Activated T-helper 17 cell treated with anti-CD3 and anti-CD28 coated beads, Interleukin-2, amount 50 U/mL, for 72 hours (primary cell): ENCODE measurements around the gene CSTB. TPM values are rescaled to one million over a fixed set of nuclear protein-coding genes. Genes with fewer than 3 reads are reported as not detected.
A peak's percentile ranks its signal among the peaks of the same experiment; 100 is the strongest.

Experiments
- ATAC-seq: fragments of 150-1000 bp; cut with Tn5 transposase; replicated peaks from 2 replicates; pipeline ENCODE4 v1.10.0; 2021; ENCODE audit warnings: mild to moderate bottlenecking, moderate library complexity
- H3K27ac Mint-ChIP-seq: one replicate; pipeline ENCODE4 v1.8.0; 2022; ENCODE audit warnings: mixed read lengths
- H3K27me3 Mint-ChIP-seq: one replicate; pipeline ENCODE4 v1.8.0; 2022; ENCODE audit warnings: mixed read lengths
- H3K36me3 Mint-ChIP-seq: one replicate; pipeline ENCODE4 v1.8.0; 2022; ENCODE audit warnings: low read depth, mild to moderate bottlenecking, mixed read lengths
- H3K4me1 Mint-ChIP-seq: one replicate; pipeline ENCODE4 v1.8.0; 2022; ENCODE audit warnings: mixed read lengths
- H3K4me3 Mint-ChIP-seq: one replicate; pipeline ENCODE4 v1.8.0; 2022; ENCODE audit warnings: mild to moderate bottlenecking, mixed read lengths
- H3K9me3 Mint-ChIP-seq: one replicate; pipeline ENCODE4 v1.8.0; 2022; ENCODE audit warnings: mixed read lengths
- total RNA-seq, 2 donors: library from RNA; stranded (reverse); gene quantifications; one replicate each; pipeline ENCODE4 v1.2.3, GENCODE V29; 2022

Gene CSTB
- total RNA-seq, 2 donors from 2014 or later: 32.5 to 33.6 TPM

DNA sequence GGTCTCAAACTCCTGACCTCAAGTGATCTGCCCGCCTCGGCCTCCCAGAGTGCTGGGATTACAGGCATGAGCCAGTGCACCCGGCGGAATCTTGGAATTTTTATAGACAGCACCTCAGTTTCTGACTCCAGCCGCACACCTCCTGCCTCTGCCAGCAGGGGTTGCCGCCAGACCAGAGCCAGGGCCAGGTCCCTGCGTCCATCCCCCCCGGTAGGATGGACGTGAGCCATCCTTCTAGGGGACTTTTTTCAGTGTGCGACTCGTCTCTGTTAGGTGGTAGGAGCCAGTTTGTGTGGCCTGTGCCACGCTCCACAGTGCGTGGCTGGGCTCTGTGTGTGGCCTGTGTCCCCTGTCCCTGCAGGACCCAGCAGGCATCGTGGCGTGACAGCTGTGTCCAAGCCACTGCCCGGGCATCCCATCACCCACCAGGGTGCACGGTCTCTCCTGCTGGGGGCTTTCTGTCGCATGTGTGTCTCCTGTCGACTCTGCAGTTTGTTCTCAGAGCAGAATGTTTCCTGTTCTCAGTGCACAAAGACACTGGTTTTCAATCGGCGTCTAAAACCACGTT is 15.6 kb downstream of the CSTB start:
- Mint-ChIP-seq H3K27ac (no peak overlapping the region), H3K4me3 (no peak overlapping the region), H3K27me3 (no peaks in the 10 kb centered on the region), H3K9me3 (no peaks in the 10 kb centered on the region), H3K36me3 (peaks cover 42% of the 10 kb centered on the region), H3K4me1 (no peaks in the 10 kb centered on the region)
- ATAC-seq: no peak

- H3K27ac Mint-ChIP-seq: no peak overlapping the region
- no peak overlapping the region for H3K4me3 Mint-ChIP-seq
Observed at GRCh38 chr21:43759651-43760050, 16.5 kb downstream of the CSTB start.

GRCh38 chr21:43758811-43759210 is 17.3 kb downstream of the CSTB start:
- no peaks in the 10 kb centered on the region for H3K27me3 Mint-ChIP-seq
- H3K36me3 Mint-ChIP-seq: peaks cover 51% of the 10 kb centered on the region
- no peak overlapping the region for H3K4me3 Mint-ChIP-seq
- no peaks in the 10 kb centered on the region for H3K4me1 Mint-ChIP-seq
- no peak for ATAC-seq
- no peaks in the 10 kb centered on the region for H3K9me3 Mint-ChIP-seq
- no peak overlapping the region for H3K27ac Mint-ChIP-seq

More at GRCh38 chr21:43759651-43760050, 16.5 kb downstream of the CSTB start:
- no peaks in the 10 kb centered on the region for H3K4me1 Mint-ChIP-seq
- ATAC-seq: no peak
- peaks cover 45% of the 10 kb centered on the region for H3K36me3 Mint-ChIP-seq
- H3K27me3 Mint-ChIP-seq: no peaks in the 10 kb centered on the region
- H3K9me3 Mint-ChIP-seq: no peaks in the 10 kb centered on the region

DNA sequence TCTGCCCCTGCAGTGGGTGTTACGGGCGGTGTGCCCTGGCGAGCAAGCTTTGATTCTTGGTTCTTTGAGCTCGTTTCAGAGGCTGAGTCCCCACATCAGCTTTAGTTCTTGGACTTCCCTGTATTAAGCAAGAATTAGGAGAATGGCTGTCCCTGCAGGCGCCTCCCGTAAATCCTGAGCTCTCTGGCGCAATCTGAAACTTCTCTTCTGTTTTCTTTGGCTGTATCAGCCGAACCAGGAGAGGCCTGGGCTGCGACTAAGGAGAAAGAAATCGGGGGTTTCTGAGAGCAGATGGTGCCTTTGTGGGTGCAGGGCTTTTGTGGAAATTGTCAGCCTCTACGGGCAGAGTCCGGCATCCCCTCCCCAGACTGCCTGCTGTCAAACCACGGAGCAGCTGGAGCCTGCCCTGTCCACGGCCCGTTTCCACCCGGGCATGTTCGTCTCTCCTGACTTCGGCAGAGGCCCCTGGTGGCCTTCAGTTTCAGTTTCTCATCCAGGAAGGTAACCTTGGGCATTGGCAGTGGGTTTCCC is 17.9 kb downstream of the CSTB start:
- Mint-ChIP-seq H3K4me1 (no peaks in the 10 kb centered on the region), H3K27ac (no peak overlapping the region), H3K27me3 (no peaks in the 10 kb centered on the region), H3K4me3 (no peak overlapping the region), H3K36me3 (peaks cover 56% of the 10 kb centered on the region), H3K9me3 (no peaks in the 10 kb centered on the region)
- ATAC-seq: no peak

DNA sequence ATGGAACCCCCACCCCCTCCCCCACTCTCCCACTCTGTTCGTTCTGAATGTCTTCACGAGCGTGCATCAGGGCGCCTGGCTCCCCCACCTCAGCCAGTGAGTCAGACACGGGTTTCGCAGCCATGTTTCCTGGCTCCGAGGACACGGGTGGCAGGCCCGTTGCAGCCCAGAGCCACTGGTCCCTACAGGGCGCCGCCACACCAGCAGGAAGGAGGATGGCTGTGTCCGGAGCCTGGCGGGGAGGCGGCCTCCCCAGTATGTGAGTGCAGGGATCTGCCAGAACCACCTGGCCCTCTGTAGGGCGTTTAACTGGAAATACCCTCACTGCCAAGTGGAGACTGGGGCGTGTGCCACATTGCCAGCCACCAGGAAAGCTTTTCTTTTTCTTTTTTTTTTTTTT is 18.5 kb downstream of the CSTB start:
- peaks cover 56% of the 10 kb centered on the region for H3K36me3 Mint-ChIP-seq
- H3K4me1 Mint-ChIP-seq: no peaks in the 10 kb centered on the region
- ATAC-seq: no peak
- H3K4me3 Mint-ChIP-seq: no peak overlapping the region
- H3K9me3 Mint-ChIP-seq: no peaks in the 10 kb centered on the region
- H3K27me3 Mint-ChIP-seq: no peaks in the 10 kb centered on the region
- H3K27ac Mint-ChIP-seq: no peak overlapping the region

DNA sequence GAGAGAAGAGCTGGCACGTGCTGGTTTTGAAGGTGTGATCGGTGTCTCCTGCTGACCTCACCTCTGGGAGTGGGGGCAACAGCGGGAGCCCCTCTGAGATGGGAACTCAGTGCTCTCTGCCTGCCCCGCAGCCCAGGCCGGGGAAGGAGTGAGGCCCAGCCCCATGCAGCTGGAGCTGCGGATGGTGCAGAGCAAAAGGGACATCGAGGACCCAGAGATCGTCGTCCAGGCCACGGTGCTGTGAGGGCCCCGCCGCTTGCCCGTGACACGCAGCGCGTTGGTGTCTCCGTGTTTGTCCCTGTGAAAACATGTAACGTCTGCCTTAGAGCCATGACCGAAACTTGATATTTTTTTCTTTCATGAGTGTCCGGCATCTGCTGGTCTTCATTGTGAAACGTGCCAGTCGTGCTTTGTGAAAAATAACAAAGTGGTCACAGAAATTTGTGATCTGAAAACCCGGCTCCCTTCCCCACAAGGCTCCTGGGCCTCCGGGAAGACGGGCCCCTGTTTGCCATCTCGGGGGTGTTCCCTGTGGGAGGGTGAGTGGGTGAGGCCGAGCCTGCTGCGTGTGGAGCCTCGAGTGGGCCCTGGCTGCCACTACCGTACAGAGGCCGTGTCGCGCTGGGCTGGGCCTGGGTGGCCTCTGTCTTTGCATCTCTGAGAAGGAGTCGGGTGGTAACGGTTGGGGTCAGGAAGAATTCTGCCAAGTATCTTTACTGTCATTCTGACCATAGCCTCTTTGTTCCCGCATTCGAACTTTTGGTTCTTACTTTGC is 20.1 kb downstream of the CSTB start:
- Mint-ChIP-seq H3K9me3 (no peaks in the 10 kb centered on the region), H3K27me3 (no peaks in the 10 kb centered on the region), H3K36me3 (peaks cover 53% of the 10 kb centered on the region), H3K4me1 (no peaks in the 10 kb centered on the region), H3K4me3 (no peak overlapping the region), H3K27ac (no peak overlapping the region)
- ATAC-seq: no peak

DNA sequence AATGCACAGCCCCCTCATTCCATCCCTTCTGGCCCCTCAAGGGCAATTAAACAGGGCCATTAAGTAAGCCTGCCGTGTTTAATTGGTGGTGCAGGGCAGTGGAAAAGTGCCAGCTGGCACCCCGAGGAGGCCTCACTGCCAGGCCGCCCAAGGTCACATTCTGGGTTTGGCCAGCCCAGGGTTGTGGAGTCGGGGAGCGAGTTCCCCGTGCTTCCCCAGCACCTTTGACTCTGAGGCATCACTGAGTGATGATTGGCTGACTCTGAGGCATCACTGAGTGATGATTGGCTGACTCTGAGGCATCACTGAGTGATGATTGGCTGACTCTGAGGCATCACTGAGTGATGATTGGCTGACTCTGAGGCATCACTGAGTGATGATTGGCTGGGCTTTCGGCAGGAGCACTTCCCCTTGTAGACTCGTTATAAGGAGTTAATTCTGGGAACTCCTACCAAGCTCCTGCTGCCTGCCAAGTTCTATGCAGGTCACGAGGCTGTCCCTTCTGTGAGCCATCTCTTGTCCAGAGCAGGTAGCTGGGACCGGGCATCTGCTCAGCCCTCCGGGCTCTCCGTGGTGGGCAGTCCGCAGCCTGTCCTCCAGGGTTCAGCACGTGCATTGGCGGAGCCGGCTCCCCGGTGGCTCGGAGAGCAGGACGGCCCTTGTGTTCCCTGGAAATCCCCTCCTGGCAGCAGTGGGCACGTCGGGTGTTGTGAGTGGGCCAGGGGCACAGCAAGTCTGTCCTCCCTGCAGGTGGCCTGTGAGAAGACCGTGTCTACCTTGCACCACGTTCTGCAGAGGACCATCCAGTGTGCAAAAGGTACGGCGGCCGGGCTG is 20.9 kb downstream of the CSTB start:
- H3K27me3 Mint-ChIP-seq: no peaks in the 10 kb centered on the region
- no peaks in the 10 kb centered on the region for H3K9me3 Mint-ChIP-seq
- peaks cover 52% of the 10 kb centered on the region for H3K36me3 Mint-ChIP-seq
- ATAC-seq: peak; percentile 49
- no peaks in the 10 kb centered on the region for H3K4me1 Mint-ChIP-seq
- no peak overlapping the region for H3K4me3 Mint-ChIP-seq
- no peak overlapping the region for H3K27ac Mint-ChIP-seq

DNA sequence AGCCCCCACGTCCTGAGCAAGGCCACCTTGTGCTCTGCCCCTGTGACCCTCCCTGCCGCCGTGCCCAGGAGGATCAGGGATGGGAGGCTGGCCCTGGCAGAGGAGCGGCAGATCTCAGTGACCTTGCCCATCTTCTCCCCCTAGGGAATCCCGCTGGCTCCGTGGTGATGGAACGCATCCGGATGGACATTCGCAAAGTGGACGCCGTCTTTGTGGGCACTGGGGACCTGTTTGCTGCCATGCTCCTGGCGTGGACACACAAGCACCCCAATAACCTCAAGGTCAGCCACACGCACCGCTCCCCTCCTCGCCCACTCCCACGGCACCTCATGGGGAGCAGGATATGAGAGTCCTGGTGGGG is 22.7 kb downstream of the CSTB start:
- Mint-ChIP-seq H3K27ac (no peak overlapping the region), H3K4me3 (no peak overlapping the region), H3K4me1 (no peaks in the 10 kb centered on the region), H3K36me3 (peaks cover 50% of the 10 kb centered on the region), H3K27me3 (no peaks in the 10 kb centered on the region), H3K9me3 (no peaks in the 10 kb centered on the region)
- ATAC-seq: no peak

DNA sequence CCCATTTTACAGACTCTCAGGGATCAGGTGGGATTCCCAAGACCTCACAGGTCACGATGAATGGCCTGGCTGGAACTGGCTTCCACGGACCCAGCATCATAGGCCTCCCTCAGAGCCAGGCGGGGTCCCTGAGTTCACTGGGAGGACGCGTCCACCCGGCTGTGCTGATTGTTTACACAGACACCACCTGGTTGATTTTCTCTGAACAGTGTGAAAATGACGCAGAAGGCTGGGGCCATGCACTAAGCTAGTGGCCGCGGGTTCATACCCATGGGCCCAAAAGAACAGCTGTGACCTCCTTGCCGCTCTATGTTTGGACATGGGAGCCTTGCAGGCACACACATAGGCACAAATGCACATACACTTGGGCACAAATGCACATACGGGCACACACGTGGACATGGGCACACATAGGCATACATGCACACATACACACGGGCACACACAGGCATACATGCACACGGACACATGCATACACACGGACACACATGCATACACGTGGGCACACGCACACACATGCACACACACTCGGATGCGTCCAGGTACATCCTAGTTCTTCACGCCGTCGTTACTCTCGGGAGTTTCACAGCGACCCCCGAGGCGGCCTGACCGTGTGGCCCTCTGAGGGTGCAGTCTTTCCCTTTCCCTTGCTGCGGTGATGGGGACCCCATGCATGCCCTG is 23.2 kb downstream of the CSTB start:
- no peak overlapping the region for H3K27ac Mint-ChIP-seq
- no peaks in the 10 kb centered on the region for H3K4me1 Mint-ChIP-seq
- no peak overlapping the region for H3K4me3 Mint-ChIP-seq
- H3K36me3 Mint-ChIP-seq: peaks cover 46% of the 10 kb centered on the region
- H3K27me3 Mint-ChIP-seq: no peaks in the 10 kb centered on the region
- ATAC-seq: no peak
- H3K9me3 Mint-ChIP-seq: no peaks in the 10 kb centered on the region

DNA sequence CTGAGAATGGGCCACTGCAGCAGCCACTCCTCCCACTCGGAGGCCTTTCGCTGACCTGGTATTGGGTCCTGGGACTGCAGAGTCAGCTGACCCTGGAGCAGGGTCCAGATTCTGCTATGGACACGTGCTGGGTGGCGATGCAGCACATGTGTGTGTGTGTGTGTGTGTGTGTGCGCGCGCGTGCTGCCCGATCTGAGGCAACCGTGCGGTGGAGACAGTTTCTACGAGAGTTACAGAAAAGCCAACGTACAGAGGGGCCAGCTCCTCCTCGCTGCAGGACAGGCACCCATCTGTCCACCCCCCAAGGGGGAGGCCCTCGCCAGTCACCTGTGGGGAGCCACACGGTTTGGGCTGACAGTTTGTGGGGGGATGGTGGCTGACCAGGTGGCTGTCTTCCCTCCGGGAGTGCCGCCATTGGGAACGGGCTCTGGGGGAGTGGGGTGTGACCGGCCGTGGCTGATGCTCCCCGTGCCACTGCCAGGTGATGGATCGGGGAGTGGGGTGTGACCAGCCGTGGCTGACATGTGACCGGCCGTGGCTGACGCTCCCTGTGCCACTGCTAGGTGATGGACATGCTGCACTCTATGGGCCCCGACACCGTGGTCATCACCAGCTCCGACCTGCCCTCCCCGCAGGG is 24.0 kb downstream of the CSTB start:
- H3K9me3 Mint-ChIP-seq: no peaks in the 10 kb centered on the region
- no peak overlapping the region for H3K27ac Mint-ChIP-seq
- no peaks in the 10 kb centered on the region for H3K4me1 Mint-ChIP-seq
- no peak overlapping the region for H3K4me3 Mint-ChIP-seq
- no peaks in the 10 kb centered on the region for H3K27me3 Mint-ChIP-seq
- ATAC-seq: no peak
- peaks cover 49% of the 10 kb centered on the region for H3K36me3 Mint-ChIP-seq

- Mint-ChIP-seq H3K4me1 (no peaks in the 10 kb centered on the region), H3K36me3 (peaks cover 51% of the 10 kb centered on the region), H3K27me3 (no peaks in the 10 kb centered on the region), H3K9me3 (no peaks in the 10 kb centered on the region), H3K4me3 (no peak overlapping the region), H3K27ac (peak overlapping the region; percentile 31)
- peak; percentile 19 for ATAC-seq
Observed at GRCh38 chr21:43750339-43751033, 25.6 kb downstream of the CSTB start.

DNA sequence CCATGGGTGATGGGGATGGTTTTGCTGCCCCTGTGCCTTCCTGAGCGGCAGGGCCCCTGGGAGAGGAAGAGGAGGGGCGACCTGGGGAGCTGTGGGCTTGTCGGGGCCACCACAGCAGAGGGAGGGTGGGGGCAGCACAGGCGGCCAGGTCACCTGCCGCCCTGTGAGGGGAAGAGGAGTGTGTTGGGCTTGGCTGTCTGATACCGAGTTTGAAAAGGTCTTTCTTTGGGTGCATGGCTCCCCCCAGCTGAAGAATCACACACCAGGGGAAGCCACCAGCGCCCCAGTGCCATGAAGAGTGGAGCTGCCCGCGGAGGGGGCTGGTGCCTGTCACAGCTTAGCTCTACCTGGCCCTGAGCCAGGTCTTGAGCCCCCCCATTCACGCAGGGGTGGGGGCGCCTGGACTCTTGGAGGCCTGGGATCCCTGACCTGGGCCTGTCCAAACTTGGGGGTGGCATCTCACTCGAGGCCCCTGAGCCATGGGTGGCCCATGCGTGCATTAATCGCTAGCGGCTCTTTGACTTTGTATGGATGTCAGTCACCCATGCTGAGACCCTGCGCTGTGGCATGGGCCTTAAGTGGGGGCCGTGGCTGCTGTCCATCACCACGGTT is 26.4 kb downstream of the CSTB start:
- H3K27ac Mint-ChIP-seq: no peak overlapping the region
- H3K36me3 Mint-ChIP-seq: peaks cover 55% of the 10 kb centered on the region
- no peaks in the 10 kb centered on the region for H3K9me3 Mint-ChIP-seq
- H3K4me3 Mint-ChIP-seq: no peak overlapping the region
- no peaks in the 10 kb centered on the region for H3K27me3 Mint-ChIP-seq
- ATAC-seq: no peak
- H3K4me1 Mint-ChIP-seq: no peaks in the 10 kb centered on the region

GRCh38 chr21:43748622-43749021 is 27.5 kb downstream of the CSTB start:
- ATAC-seq: no peak
- Mint-ChIP-seq H3K4me3 (no peak overlapping the region), H3K9me3 (no peaks in the 10 kb centered on the region), H3K27ac (no peak overlapping the region), H3K4me1 (no peaks in the 10 kb centered on the region), H3K36me3 (peaks cover 51% of the 10 kb centered on the region), H3K27me3 (no peaks in the 10 kb centered on the region)
